HK-2 (cell line): ENCODE measurements around the gene TMOD2.

Source experiments
- DNase-seq: peaks from one replicate; pipeline ENCODE4 v3.0.0-alpha.2; 2018; ENCODE audit not compliant: unreplicated experiment

TMOD2 gene

GRCh38 chr15:51818150-51818549, 66.8 kb downstream of the TMOD2 start:
- no peak for DNase-seq

- DNase-seq, result no peak
Observed at GRCh38 chr15:51825698-51826097, 74.3 kb downstream of the TMOD2 start.

DNA sequence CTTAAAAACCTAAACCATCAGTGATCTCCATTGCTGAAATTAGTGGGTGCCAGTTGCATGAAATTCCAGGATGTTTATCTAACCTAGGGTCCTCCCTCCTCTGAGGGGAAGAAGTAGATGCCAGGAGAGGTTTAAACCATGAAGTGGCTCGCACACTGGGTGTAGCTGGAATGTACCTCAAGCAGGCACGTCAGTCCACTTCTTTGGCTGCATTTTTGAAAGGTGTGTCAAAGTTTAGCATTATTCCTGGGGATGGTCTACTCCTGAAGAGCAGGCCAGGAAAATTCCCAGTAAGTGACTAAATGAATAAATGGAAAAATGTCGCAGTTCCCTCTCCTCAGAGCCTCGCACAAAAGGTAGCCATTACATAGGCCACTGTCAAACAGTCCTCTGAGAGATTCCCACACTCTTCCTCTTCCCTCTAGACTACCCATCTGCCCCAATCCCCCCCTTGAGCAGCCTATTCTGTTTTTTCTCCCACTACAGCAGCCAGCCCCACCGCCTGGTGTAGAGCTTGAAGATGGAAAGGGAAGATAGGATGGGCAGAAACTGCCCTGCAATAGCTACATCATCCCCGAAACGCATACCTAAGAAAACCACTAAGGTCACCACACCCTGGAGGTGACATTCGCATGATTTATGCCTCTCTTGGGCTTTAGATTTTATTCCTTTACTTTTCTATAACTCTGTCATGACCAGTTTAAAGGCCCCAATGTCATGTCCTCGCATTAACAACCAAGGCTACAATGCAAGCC, 77.4 kb downstream of the TMOD2 start:
- peak; percentile 10 for DNase-seq

DNA sequence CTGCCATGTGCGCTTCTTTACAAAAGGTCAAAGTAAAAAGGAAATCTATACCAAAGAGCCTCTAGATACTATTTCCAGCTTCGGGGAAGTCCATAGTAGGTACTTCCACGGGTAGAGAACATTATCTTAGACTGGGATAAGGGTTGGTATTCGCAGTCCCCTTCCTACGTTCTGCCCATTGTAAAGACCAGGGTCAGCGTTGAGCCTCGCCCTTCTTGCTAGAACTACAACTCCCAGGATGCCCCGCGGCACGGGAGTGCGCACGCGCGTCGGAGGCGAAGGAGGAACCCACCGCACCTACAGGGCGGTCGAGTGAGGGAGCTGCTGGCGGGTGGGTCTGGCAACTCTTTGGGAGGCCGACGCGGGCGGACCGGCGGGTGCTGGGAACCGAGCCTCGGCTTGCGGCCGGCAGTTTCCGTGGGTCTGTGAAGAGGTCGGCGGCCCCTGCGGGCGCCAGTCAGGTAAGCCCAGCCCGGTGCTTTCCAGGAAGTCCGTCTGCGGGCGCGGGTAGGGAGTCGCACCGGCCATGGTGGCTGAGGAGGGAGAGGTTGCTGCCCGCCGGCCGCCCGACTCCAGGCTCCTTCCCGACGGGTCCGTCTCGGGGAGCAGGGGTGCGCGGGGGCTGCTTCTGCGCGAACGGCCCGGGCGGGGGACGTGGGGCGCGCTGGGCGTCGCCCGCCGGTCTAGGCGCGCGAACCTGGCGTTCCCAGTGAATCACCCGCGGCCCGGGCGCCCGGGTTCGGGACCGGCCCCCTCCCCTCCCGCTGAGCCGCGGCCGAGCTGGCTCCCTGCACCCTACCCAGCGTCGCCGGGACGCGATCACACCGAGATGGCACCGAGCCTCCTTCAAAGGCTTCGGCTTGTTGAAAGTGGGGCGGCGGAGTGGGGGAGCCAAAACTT, 78.2 kb downstream of the TMOD2 start, which contains the start of gene TMOD3:
Gene TMOD3 (plus strand): TSS at position 278 of the 900 bp plus-strand sequence. CDS start 33,232 bp downstream, outside the sequence.
- DNase-seq, result peak; percentile 89

GRCh38 chr15:51830276-51830806, 78.9 kb downstream of the TMOD2 start:
- DNase-seq, result no peak

DNA sequence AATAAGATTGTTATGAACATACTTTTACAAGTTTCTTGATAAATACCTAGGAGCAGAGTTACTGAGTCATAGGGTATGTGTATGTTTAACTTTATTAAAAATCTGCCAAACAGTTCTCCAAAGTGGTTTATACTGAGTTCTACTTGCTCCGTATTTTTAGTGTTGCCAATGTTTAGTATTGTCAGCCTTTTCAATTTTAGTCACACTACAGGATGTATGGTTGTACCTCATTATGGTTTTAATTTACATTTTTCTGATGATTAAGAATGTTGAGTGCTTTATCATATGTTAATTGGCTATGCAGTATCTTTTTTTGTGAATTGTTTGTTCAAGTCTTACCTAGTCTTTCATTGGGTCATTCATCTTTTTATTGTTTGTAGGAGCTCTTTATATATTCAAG, 82.4 kb downstream of the TMOD2 start:
- DNase-seq, result no peak

DNA sequence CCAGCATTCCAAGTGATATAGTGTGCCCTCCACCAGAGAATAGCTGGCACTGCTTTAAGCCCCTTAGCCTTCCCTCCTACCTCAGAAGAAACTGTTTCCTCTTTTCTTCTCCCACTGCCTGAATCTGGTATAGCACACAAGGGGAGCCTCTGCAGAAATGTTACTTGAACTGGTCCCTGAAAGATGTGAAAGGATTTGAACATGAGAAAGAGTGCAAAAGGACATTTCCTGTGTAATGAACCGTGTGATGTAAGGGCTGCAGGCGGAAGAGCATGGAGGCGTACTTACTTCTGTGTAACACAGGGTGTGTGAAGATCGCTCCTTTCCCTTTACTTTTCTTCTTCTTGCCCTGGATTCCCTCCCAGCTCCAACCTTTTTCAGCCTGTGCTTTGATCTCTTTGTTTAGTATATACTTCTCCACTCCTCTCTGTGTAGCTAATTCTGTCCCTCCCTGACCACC, 86.4 kb downstream of the TMOD2 start:
- DNase-seq, result no peak

- DNase-seq, result no peak
Observed at GRCh38 chr15:51838270-51838669, 86.9 kb downstream of the TMOD2 start.

GRCh38 chr15:51840692-51841091, 89.3 kb downstream of the TMOD2 start:
- no peak for DNase-seq

- DNase-seq, result no peak
Observed at GRCh38 chr15:51841406-51842040, 90.1 kb downstream of the TMOD2 start.

DNA sequence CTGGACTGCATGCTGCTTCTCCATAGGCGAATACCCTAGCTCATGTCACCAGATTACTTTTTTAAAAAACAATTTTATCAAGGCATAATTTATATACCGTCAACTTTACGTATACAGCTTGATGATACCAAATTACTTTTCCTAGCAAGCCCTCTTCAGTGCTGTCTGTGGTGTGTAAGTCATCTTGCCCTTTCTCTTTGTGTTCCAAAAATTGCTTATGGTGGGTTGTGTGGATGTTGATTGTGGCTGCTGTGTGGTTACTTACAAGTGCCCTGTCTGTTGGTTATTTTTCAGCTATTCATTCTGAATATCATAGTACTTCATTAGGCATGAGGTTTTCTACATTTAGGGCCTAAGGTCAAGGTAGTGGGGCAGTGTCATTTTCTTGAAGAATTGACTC, 90.9 kb downstream of the TMOD2 start:
- no peak for DNase-seq

- DNase-seq, result peak; percentile 35
Observed at GRCh38 chr15:51842852-51843737, 91.7 kb downstream of the TMOD2 start.

DNA sequence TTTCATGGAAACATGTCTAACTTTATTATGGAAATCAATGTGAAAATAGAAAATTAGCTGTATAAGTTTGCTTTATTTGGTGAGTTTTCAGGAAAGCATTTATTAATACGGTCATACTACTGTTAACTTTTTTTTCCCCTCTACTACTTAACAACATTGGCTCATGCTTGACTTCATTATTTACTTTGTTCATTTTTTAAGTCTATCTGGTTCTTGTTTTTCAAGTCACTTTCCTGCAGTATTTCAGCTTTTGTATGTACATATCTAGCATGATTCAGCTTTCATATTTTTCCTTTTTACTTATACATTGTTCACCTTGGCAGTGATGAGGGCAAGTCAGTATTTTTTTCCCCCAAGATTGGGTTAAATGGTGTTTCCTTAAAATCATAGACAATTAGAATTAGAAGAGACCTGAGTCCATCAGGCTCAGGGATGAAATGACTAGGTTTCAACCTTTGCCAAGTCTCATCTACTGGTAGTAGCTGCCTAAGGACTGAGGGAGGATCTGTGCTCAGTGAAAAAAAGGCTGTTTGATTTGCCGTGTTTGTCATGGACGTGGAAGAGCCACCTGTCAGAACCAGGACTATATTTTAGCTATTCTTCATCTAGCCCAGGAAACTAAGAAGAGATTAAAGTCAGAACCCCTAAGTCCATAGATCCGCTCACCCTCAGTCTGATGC, 93.5 kb downstream of the TMOD2 start:
- no peak for DNase-seq

DNA sequence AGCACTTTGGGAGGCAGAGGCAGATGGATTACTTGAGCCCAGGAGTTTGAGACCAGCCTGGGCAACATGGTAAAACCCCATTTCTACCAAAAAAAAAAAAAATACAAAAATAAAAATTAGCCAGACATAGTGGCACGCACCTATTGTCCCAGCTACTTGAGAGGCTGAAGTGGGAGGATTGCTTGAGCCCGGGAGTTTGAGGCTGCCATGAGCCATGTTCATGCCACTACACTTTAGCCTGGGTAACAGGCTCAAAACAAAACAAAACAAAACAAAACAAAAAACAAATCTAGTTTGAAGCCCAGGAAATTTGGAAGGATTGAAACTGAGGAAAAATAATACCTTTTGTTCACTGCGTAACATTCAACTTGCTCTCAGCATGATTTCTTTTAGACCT, 94.7 kb downstream of the TMOD2 start:
- DNase-seq, result no peak

DNA sequence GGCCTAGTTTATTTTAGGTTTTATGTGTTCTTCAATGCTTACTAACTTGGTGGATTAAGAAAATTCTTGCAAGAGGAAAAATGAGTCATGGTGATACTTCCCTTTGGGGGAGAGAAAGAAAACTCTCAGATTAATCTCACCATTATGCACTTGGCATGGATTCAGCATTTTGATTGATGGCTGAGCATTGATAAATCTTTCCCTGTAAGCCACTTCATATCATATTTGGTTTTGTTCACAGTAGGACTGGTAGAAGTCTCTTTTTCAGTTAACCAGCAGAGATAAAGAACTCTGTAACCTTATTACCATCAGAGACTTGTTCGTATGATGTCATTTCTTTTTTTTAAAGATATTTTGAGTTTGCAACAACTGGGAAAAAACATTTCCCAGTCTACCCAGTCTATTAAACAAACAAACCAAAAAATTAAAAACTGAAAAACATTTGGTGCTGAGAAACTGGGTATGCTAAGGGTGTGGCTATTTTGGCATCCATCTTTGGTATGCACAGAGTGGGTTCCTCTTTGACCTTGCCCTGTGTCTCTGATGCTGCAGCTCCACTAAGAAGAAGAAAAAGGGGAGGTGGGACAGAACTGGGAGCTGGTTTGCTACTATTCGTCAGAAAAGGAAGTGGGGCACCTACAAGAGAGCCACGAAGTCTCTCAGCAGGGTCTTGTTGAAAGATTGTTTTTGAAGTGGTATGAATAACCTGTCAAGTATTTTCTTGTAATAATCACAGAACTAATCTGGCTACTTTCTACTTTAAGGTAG, 95.2 kb downstream of the TMOD2 start:
- DNase-seq, result no peak

DNA sequence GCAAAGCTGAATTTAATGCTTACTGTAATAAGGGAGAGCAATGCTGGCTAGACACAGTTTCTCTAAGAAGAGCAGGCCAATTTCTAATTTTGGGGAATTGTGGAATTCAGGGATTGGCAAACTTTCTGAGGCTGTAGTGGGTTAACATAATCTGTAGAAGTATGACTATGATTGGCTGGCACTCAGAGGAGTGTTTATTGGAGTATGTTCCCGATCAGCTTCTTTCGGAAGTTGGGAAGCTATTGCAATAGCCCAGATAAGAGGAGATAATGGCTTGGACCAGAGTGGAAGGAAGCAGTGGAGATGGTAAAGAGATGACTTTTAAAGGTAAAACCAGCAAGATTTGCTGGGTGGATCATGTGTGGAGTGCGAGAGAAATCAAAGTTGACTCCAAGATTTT, 97.4 kb downstream of the TMOD2 start:
- no peak for DNase-seq

DNA sequence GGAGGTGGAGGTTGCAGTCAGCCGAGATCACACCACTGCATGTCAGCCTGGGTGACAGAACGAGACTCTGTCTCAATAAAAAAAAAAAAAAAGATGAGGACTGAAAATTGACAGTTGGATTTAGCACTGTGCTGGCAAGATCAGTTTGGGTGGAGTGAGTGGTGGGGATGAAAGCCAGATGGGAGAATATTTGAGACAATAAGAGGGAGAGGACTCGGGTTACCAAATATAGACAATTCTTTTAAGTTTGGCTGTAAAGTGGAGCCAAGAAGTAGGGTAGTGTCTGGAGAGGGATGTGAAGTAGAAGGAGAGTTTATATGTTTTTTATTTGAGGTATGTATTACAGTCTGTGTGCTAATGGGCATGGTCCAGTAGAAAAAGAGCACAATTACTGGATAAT, 98.5 kb downstream of the TMOD2 start:
- no peak for DNase-seq

DNA sequence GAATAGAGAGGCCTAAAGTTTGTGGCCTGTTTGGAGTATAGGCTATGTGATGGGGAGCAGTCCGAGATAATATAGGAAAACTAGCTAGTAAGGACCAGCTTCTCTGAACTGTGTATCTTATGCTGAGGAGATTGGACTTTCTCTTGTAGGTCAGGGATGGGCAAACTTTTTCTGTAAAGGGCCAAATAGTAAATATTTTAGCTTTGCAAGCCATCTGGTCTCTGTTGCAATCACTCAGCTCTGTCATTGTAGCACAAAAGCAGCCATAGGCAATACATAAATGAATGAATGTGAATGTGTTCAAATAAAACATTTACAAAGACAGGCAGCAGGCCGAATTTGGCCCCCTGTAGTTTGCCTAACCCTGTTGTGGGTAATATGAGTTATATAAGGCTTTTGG, 102.6 kb downstream of the TMOD2 start:
- no peak for DNase-seq

- no peak for DNase-seq
Observed at GRCh38 chr15:51855612-51856011, 104.2 kb downstream of the TMOD2 start.
